BJ (cell line): ENCODE measurements around the gene THSD7B. TPM values are rescaled to one million over a fixed set of nuclear protein-coding genes. Genes with fewer than 3 reads are reported as not detected.
A peak's percentile ranks its signal among the peaks of the same experiment; 100 is the strongest.

Experiments
- CTCF ChIA-PET: fragments of 350-600 bp; formaldehyde crosslinking; extraction: SDS; loops from one replicate; lab custom pipeline; 2021; ENCODE audit warnings: antibody characterized with exemption, inconsistent platforms; lab: Yijun Ruan, JAX
- POLR2A ChIA-PET: fragments of 300-600 bp; sonication (Branson Sonifier 250); formaldehyde crosslinking; extraction: SDS; loops from one replicate; lab custom pipeline; 2021; ENCODE audit warnings: antibody characterized with exemption; lab: Charles Lee
- DNase-seq: peaks from one replicate; pipeline ENCODE4 v3.0.0-alpha.2; 2011; ENCODE audit warnings: low read depth
- H3K27me3 ChIP-seq: 2 replicates; pipeline ENCODE4 v1.6.0; 2011; ENCODE audit warnings: low read length; ENCODE audit not compliant: control insufficient read depth, insufficient read depth
- H3K36me3 ChIP-seq: 2 replicates; pipeline ENCODE4 v1.5.1; 2011; ENCODE audit warnings: low read length; ENCODE audit not compliant: control insufficient read depth, insufficient read depth
- H3K4me3 ChIP-seq: 2 replicates; pipeline ENCODE4 v1.5.1; 2011; ENCODE audit warnings: low read depth, mild to moderate bottlenecking, control low read depth, low read length
- polyA plus RNA-seq: library from polyadenylated mRNA; depleted of rRNA; stranded (reverse); fragments of >200 nt; gene quantifications from 2 replicates; pipeline ENCODE4 v1.2.3, GENCODE V29; 2011
- TF ChIP-seq, protein P1 (sequence below): IDR thresholded peaks from 2 replicates; pipeline ENCODE4 v1.5.1; 2011; ENCODE audit warnings: low read depth, mild to moderate bottlenecking, control low read depth, inconsistent platforms, low read length, moderate library complexity; ENCODE audit not compliant: insufficient read depth

THSD7B gene
- polyA plus RNA-seq, 1 experiment: 0.13 TPM

DNA sequence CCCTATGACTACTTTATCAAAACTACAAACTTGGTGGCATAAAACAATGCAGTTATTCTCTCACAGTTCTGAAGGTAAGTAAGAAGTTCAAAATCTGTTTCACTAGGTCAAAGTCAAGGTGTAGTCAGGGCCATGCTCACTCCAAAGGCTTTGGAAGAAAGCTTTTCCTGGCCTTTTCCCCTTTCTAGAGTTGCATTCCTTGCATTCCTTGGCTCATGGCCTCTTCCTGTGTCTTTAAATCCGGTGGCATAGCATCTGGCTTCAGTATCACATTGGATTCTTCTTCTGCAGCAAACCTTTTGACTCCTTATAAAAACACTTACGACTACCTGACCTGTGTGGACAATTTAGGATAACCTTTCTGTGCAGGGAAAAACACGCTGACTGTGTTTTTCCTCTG lies 655.4 kb downstream of the THSD7B start:
- TF ChIP-seq, protein P1, sequence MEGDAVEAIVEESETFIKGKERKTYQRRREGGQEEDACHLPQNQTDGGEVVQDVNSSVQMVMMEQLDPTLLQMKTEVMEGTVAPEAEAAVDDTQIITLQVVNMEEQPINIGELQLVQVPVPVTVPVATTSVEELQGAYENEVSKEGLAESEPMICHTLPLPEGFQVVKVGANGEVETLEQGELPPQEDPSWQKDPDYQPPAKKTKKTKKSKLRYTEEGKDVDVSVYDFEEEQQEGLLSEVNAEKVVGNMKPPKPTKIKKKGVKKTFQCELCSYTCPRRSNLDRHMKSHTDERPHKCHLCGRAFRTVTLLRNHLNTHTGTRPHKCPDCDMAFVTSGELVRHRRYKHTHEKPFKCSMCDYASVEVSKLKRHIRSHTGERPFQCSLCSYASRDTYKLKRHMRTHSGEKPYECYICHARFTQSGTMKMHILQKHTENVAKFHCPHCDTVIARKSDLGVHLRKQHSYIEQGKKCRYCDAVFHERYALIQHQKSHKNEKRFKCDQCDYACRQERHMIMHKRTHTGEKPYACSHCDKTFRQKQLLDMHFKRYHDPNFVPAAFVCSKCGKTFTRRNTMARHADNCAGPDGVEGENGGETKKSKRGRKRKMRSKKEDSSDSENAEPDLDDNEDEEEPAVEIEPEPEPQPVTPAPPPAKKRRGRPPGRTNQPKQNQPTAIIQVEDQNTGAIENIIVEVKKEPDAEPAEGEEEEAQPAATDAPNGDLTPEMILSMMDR: no peak
- no peaks in the 10 kb centered on the region for H3K36me3 ChIP-seq
- H3K27me3 ChIP-seq: no peaks in the 10 kb centered on the region
- DNase-seq: no peak
- CTCF ChIA-PET: no interaction called here
- POLR2A ChIA-PET: no interaction called here
- H3K4me3 ChIP-seq: no peak overlapping the region

DNA sequence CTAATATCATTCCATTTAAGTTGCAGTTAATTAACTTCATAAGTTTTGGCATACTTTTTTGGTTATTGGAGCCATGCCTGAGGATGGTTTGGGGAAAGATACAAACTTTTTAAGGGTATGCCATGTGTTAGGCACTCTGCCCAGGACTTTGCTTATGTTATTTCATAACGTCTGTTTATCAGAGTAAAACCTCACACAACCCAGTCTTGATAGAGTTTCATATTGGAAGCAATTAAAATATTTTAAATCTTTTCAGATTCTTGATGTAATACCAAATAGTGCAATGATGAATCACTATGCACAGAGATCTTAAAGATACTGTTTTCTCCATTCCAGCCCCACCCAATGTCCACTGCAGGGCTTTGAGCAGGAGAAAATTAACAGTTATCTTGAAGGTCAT lies 669.8 kb downstream of the THSD7B start:
- no peak overlapping the region for H3K4me3 ChIP-seq
- ChIA-PET POLR2A (no interaction called here), CTCF (interaction anchor here (0.8 to 1.4 kb wide), 2 partner anchors 24 to 318 kb away, joined by 3 to 4 read pairs; no protein-coding TSS in a partner anchor)
- no peaks in the 10 kb centered on the region for H3K36me3 ChIP-seq
- H3K27me3 ChIP-seq: no peaks in the 10 kb centered on the region
- peak; percentile 68 for DNase-seq
- TF ChIP-seq, protein P1: no peak

DNA sequence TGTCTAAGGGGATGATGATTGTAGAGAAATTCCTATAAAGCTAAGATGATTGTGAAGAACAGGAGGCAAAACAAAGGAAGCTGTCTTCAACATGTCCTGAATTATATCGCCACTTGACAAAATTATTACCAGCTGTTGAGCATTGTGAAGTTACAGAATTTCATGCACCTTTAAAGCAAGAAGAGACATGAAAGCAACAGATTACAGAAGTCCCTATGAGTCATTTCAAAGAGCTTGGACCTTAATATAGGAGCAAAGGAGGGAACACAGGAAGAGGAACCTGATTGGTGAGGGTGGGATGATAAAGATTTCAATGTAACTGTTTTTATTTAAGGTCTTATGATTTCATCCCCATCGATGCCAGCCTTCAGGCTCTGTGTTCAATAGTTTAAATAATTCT lies 672.0 kb downstream of the THSD7B start:
- TF ChIP-seq, protein P1: no peak
- POLR2A ChIA-PET: no interaction called here
- DNase-seq: no peak
- no peak overlapping the region for H3K4me3 ChIP-seq
- no peaks in the 10 kb centered on the region for H3K36me3 ChIP-seq
- no peaks in the 10 kb centered on the region for H3K27me3 ChIP-seq
- CTCF ChIA-PET: interaction anchor here (0.5 kb wide), 1 partner anchor 15 kb away, joined by 3 read pairs; no protein-coding TSS in a partner anchor

DNA sequence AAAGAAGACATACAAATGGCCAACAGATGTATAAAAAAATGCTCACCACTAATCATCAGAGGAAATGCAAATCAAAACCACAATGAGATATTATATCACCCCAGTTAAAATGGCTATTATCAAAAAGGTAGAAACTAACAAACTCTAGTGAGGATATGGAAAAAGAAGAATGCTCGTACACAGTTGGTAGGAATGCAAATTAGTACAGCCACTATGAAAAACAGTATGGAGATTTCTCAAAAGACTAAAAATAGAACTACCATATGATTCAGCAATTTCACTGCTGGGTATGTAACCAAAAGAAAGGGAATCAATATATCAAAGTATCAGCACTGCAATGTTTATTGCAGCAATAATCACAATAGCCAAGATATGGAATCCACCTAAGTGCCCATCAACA lies 679.6 kb downstream of the THSD7B start:
- H3K4me3 ChIP-seq: no peak overlapping the region
- POLR2A ChIA-PET: no interaction called here
- CTCF ChIA-PET: no interaction called here
- H3K27me3 ChIP-seq: no peaks in the 10 kb centered on the region
- DNase-seq: no peak
- no peaks in the 10 kb centered on the region for H3K36me3 ChIP-seq
- TF ChIP-seq, protein P1: no peak

DNA sequence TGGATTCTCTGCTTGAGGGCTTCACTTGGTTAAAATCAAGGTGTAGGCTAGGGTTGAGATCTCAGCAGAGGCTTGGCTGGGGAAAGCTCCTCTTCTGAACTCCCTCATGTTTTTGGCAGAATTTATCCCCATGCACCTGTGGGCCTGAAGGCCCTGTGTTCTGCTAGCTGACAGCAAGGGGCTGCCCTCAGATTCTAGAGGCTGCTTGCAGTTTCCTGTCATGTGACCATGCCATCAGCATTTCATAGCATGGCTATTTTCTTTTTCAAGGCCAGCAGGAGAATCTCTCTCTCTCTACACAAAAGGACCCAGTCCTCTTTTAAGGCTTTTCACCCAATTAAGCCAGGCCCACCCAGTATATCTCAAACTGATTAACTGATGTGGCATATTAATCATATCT lies 684.1 kb downstream of the THSD7B start:
- Histone ChIP-seq H3K36me3 (no peaks in the 10 kb centered on the region), H3K27me3 (no peaks in the 10 kb centered on the region), H3K4me3 (no peak overlapping the region)
- ChIA-PET POLR2A (no interaction called here), CTCF (no interaction called here)
- TF ChIP-seq, protein P1: no peak
- no peak for DNase-seq
